HG03135 (cell line): ENCODE data around the gene COPRS.

Source experiments
- ATAC-seq: cut with Tn5 transposase; IDR thresholded peaks from one replicate; pipeline ENCODE4 v1.9.1; 2021; ENCODE audit warnings: mild to moderate bottlenecking, moderate library complexity; ENCODE audit not compliant: unreplicated experiment

COPRS gene, protein sequence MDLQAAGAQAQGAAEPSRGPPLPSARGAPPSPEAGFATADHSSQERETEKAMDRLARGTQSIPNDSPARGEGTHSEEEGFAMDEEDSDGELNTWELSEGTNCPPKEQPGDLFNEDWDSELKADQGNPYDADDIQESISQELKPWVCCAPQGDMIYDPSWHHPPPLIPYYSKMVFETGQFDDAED

DNA sequence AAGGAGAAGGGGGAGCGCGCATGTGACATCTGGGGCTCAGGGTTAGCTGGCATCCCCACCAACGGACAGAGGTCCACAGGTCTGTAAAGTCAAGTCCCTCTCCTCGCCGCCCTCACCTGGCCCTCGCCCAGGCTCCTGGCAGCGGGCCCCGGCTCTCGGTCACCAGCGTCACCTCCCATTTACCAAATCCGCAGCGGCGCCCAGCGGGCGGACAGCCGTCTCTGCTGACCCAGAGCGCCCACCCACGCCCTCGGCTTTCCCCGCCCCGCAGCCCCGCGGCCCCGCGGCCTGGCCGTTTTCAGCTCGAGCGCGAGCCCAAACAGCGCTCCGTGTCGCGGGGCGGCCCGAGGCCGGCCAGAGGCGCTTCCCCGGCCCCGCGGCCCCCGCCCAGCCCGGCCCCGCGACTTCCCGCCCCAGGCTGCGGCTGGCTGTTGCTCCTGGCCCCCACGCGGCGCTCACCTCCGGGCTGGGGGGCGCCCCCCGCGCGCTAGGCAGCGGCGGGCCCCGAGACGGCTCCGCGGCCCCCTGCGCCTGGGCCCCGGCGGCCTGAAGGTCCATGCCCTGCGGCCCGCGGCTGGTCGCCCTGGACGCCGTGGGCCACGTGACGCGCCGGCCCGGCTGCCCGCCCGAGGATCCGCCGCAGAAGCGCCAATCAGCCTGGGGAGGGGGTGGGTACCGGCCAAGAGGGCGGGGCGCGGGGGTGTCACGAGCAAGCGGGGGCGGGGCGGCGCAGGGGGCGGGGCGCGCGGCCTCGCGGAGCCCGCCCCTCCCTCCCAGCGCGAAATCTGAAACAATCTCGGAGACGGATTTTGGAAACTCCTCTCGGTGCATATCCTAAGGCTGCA, at the start of gene COPRS:
Gene COPRS (minus strand): TSS at position 603 of the 845 bp plus-strand sequence. CDS start 45 bp downstream, at position 558.
- peak; percentile 64 for ATAC-seq

DNA sequence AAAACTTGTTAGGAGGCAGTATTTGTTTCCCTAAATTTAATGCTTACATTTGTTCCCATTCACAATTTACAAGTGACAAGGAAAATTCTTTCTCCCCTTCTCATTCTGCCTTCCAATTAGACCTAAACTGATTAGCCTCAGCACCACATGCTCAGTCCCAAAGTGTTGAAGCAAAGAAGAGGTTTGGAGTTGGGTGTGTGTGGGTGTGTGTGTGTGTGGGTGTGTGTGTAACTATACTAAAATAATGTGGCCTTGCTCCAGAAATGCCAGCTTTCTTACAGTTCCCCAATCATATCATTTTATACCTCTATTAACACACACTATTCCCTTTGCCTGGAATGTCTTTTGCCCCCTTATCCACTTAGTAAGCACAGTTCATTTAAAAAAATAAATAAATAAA, 49.3 kb upstream of the COPRS start:
- ATAC-seq, result no peak

DNA sequence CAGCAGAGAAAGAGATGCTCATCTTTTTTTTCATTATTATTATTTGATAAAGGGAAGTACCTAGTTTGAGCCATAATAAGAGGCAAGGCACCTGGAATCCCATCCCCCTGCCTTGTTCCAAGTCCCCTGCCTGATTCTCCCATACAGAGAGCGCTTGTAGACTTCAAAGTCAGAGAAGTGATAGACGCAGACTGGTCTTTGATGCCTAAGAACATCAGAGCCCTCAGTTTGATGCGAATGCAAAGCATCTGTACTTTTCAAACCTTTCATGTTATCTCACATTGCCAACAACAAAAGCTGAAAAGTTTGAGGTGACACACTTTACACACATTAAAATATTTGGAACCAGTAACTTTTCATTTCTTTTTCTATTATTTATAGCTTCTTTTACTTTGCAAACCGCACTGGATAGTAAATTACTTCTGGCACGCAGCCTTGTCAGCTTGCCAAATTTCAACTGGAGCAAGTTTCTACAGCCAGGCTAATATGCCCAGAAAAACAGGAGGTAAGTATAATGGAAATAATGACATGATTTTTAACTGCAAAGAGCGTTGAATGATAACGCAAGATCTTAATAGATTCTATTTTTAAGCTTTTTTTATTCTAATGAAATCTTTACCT, 48.4 kb upstream of the COPRS start:
- no peak for ATAC-seq

DNA sequence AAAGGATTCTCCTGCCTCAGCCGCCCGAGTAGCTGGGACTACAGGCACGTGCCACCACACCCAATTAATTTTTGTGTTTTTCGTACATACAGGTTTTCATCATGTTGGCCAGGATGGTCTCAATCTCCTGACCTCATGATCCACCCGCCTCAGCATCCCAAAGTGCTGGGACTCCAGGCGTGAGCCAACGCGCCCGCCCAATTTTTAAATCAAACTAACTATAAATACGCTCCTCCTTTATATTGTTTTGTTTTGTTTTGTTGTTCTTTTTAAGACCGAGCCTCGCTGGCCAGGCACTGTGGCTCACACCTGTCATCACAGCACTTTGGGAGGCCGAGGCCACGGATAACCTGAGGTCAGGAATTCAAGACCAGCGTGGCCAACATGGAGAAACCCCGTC, 44.4 kb upstream of the COPRS start:
- ATAC-seq, result no peak

DNA sequence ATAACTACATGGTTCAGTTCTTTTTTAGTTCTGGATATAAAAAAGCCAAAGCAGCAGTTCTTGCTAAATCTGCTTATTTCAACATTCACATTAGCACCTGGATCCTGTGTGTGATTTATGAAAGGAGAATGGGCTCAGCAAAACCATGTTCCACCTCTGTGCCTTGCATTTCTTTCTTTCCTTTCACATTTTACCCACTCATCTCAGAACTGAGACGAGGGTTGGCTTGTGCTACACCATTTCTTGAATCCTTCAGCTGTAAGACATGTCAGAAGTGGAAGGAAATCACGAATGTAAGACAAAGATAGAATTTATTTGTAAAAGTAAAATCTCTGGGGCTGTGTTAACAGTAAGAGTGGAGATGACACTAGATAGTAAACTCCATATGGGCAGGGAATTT, 43.6 kb upstream of the COPRS start:
- no peak for ATAC-seq

GRCh38 chr17:31900877-31901276, 41.8 kb upstream of the COPRS start:
- no peak for ATAC-seq

DNA sequence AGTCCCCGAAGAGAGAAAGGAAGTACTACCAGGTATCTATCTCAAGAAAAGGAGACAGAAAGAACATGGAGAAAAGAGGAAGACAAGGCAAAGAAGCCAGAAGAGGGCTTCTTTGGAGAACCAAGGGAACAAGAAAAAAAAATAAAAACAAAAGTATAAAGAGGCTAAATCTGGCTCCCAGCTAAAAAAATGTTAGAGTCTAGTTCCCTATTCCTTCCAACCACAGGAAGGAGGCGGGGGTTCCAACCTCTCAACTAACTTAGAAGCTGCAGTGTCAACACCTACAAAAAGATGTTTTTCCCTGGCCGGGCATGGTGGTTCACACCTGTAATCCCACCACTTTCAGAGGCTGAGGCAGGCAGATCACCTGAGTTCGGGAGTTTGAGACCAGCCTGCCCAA, 29.1 kb upstream of the COPRS start:
- ATAC-seq, result no peak

DNA sequence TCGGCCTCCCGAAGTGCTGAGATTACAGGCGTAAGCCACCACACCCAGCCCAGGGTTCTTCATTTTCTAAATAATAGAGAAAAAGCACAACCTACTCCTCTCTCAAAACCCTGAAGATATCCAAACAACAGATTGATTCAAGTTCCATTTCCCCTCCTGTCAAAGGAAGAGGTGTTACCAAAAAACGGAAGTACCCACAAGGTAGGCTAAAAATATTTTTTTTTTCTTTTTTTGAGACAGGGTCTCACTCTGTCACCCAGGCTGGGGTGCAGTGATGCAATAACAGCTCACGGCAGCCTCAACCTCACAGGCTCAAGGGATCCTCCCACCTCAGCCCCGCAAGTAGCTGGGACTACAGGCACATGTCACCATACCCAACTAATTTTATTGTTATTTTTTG, 23.5 kb upstream of the COPRS start:
- ATAC-seq, result no peak

GRCh38 chr17:31880311-31880710, 21.3 kb upstream of the COPRS start:
- no peak for ATAC-seq

DNA sequence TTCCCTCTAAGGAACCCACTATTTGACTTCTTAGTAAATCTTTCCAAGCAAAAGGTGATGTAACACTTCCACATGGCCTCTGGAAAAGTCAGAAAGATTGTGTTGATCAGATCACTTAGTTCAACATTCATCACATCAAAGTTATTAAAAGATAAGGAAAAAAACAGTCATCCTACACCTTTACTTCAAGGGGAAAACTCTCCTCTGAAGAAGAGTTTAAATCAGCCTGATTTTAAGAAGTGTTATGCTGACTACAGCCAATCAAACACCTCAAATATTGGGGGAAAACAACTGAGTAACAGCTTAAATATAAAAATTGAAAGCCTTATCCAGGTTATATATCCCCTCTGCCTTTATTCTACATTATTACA, 19.6 kb upstream of the COPRS start:
- no peak for ATAC-seq

- no peak for ATAC-seq
Observed at GRCh38 chr17:31877911-31878702, 19.1 kb upstream of the COPRS start.

DNA sequence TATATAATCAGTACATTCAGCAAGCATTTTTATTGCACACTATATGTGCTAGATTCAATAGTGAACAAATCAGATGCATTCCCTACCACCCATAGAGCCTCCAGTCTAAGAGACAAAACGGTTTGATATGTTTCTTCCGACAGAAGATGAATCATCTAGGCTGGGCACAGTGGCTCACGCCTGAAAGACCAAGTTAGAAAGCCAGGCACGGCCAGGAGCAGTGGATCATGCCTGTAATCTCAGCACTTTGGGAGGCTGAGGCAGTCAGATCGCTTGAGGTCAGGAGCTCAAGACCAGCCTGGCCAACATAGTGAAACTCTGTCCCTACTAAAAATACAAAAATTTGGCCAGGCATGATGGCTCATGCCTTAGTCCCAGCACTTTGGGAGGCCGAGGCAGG, 18.3 kb upstream of the COPRS start:
- ATAC-seq, result no peak

- ATAC-seq, result no peak
Observed at GRCh38 chr17:31875081-31875480, 16.0 kb upstream of the COPRS start.

- ATAC-seq, result no peak
Observed at GRCh38 chr17:31869797-31870568, 10.9 kb upstream of the COPRS start.

- ATAC-seq, result no peak
Observed at GRCh38 chr17:31869031-31869430, 10.0 kb upstream of the COPRS start.

DNA sequence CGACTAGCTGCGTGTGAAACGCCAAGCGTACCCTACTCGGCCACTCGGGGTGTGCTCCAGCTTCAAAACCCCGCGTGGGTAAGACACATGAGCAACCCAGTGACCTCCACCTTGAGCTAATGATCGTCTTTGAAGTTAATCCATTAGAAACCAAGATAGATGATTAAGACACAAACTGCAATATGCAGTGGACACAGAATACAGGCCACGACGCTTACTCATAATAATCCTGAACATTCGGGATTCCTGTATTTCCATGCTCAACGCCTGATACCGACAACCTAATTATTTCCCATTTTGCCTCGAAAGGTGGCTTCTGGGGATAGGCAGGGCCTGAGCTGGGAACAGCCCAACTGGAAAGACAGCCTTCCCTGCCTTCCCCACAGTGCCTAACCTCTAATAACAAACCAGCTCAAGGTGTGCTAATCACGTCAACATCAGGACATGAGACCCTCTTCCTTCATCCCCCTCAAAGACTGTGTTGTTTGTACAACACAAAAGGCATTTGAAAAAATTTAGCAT, 504 bp upstream of the COPRS start:
- no peak for ATAC-seq

- ATAC-seq, result no peak
Observed at GRCh38 chr17:31857920-31858641, 963 bp downstream of the COPRS start.

GRCh38 chr17:31856750-31857149, 2.3 kb downstream of the COPRS start:
- ATAC-seq, result no peak

- no peak for ATAC-seq
Observed at GRCh38 chr17:31854672-31855071, 4.4 kb downstream of the COPRS start.
